Urinary bladder (tissue), 4 donors: ENCODE measurements around the gene EXOC4. TPM values are rescaled to one million over a fixed set of nuclear protein-coding genes. Genes with fewer than 3 reads are reported as not detected.

Experiments
- DNase-seq: peaks from one replicate; pipeline ENCODE4 v3.0.0-alpha.2; 2015; ENCODE audit errors: extremely low spot score
- H3K27ac ChIP-seq: one replicate; pipeline ENCODE4 v1.5.1; 2013; ENCODE audit warnings: low read depth, mild to moderate bottlenecking, moderate library complexity
- H3K36me3 ChIP-seq: one replicate; pipeline ENCODE4 v1.6.1; 2013; ENCODE audit warnings: mild to moderate bottlenecking, moderate library complexity; ENCODE audit not compliant: insufficient read depth
- H3K4me1 ChIP-seq: one replicate; pipeline ENCODE4 v1.6.1; 2013; ENCODE audit warnings: mild to moderate bottlenecking, moderate library complexity; ENCODE audit not compliant: insufficient read depth
- H3K4me3 ChIP-seq: one replicate; pipeline ENCODE4 v1.5.1; 2013; ENCODE audit warnings: low read depth, low read length
- WGBS: extraction: QIAGEN DNeasy Blood & Tissue Kit; methylation state at CpG from one replicate; pipeline ENCODE4 v1.1.7; 2013; 5-methylcytosine and 5-hydroxymethylcytosine counted together
- polyA plus RNA-seq: library from polyadenylated mRNA; stranded (reverse); fragments of 200-250 nt; gene quantifications from one replicate; pipeline ENCODE4 v1.2.3, GENCODE V29; 2013
- total RNA-seq: library from RNA; depleted of rRNA; stranded (reverse); fragments of >200 nt; gene quantifications from one replicate; pipeline ENCODE4 v1.2.3, GENCODE V29; 2014
- donor health status: healthy with polysubstance abuse.
- donor health status: healthy.

Gene EXOC4
- total and polyA plus RNA-seq, 2 donors: 31.0 to 163 TPM

DNA sequence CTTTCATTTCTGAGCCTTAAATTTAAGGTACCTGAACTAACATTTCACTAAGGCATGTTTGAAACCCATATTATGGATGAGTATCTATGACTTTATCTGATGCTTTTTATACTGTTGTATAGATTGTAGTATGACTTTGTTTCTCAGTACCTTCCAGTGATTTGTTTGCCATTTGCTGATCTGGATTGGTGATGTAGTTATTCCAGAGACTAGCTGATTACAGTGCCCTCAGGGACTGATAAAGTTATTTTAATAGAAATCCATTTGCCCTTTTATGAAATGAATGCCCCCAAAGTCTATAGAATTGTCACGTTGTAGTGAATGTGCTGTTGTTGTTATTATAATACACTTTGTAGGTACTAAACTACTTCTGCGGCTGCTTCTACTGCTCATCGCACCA lies 488.8 kb downstream of the EXOC4 start:
- no peak for DNase-seq
- whole genome bisulfite sequencing: 96% methylated on average over 3 of the region's 3 CpGs
- H3K36me3 ChIP-seq: no peaks in the 10 kb centered on the region
- H3K4me1 ChIP-seq: no peaks in the 10 kb centered on the region
- H3K4me3 ChIP-seq: no peak overlapping the region
- H3K27ac ChIP-seq: no peak overlapping the region

GRCh38 chr7:133742709-133743538 lies 490.0 kb downstream of the EXOC4 start:
- no peak overlapping the region for H3K4me3 ChIP-seq
- WGBS: 82% methylated on average over 6 of the region's 6 CpGs
- no peaks in the 10 kb centered on the region for H3K36me3 ChIP-seq
- H3K27ac ChIP-seq: no peak overlapping the region
- H3K4me1 ChIP-seq: no peaks in the 10 kb centered on the region
- no peak for DNase-seq

DNA sequence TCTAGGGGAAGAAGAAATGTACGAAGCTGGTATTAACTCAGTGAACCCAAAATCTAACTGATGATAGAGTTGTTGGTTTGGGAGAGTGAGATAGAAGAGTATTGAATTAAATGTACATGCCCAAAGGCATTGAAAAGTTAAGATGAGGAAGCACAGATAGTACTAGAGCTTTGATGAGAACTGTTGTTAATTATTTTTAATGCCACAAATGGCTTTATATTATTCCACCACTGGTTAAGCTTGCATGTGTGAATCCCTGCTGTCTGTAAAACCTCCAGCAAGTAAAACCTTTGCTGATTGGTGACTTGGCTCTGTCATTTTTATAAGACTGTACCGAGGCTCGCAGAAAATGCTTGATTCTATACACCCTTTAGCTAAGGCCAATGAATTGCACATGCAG lies 491.6 kb downstream of the EXOC4 start:
- no peak for DNase-seq
- H3K27ac ChIP-seq: no peak overlapping the region
- no peak overlapping the region for H3K4me3 ChIP-seq
- H3K36me3 ChIP-seq: no peaks in the 10 kb centered on the region
- 86% methylated on average over 3 of the region's 3 CpGs for WGBS
- no peaks in the 10 kb centered on the region for H3K4me1 ChIP-seq

DNA sequence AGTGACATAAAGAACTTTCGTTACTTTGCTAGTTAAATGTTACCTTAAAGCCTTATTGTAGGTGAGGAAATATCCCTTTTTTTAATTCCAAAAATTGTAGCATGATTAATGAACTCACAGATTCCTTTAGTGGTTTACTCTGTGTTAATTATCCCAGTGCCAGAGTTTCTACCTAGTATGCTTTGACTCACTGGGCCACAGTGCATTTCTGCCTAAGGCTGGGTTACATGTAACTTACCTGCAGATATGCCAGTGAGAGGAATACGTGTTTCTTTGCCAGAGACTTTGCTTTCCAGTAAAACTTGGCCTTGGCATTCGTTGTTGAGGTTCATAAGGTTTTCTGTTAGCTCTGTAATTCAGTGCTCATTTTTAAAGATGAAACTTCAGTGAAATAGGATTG lies 493.4 kb downstream of the EXOC4 start:
- Histone ChIP-seq H3K4me1 (no peaks in the 10 kb centered on the region), H3K27ac (no peak overlapping the region), H3K36me3 (no peaks in the 10 kb centered on the region), H3K4me3 (no peak overlapping the region)
- 84% methylated on average over 3 of the region's 3 CpGs for WGBS
- DNase-seq: no peak

DNA sequence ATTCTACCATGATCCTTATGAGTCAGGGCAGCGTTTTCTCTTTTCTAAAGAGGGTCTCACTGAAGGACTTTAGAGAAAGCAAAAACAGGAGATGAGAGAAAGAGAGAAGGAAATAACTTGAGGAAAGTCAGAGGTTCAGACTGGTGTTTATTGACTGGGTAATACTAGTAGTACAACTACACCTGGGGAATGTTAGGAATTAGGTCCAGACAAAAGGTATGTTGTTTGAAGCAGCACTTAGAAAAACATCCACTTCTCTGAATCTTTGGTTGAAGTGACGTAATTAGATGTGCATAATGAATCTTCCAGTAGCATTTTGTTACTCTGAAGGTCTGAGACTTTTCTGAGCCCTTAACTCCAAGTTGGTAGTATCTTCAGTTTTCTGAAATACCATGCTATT lies 494.0 kb downstream of the EXOC4 start:
- H3K36me3 ChIP-seq: no peaks in the 10 kb centered on the region
- H3K4me3 ChIP-seq: no peak overlapping the region
- no peaks in the 10 kb centered on the region for H3K4me1 ChIP-seq
- no peak overlapping the region for H3K27ac ChIP-seq
- 47% methylated on average over 2 of the region's 2 CpGs for WGBS
- DNase-seq: no peak

- DNase-seq: no peak
- Histone ChIP-seq H3K27ac (no peak overlapping the region), H3K4me3 (no peak overlapping the region), H3K4me1 (no peaks in the 10 kb centered on the region), H3K36me3 (no peaks in the 10 kb centered on the region)
- WGBS: 72% methylated on average over 4 of the region's 4 CpGs
These were observed 495.8 kb downstream of the EXOC4 start for GRCh38 chr7:133748443-133749407.

GRCh38 chr7:133750287-133750686 lies 497.4 kb downstream of the EXOC4 start:
- Histone ChIP-seq H3K4me1 (no peaks in the 10 kb centered on the region), H3K27ac (no peak overlapping the region), H3K36me3 (no peaks in the 10 kb centered on the region), H3K4me3 (no peak overlapping the region)
- WGBS: 63% methylated on average over 3 of the region's 3 CpGs
- DNase-seq: no peak

DNA sequence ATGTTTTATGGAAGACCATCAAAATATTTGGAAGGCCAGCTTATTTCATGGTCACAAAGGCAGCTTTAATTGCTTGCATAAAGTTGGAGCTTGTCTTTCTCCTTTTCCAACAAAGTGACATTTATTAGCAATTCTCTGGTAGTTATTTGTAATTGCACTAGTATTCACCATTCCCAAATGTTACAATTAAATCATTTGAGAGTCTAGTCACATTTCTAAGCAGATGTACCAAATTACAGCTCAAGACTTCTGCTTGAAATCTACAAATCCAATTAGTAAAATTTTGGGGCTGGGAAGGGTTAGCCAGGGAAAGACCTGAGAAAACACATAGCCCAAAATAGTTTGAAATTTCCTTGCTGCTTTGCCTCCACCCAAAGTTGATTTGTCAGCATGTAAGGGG lies 498.2 kb downstream of the EXOC4 start:
- H3K36me3 ChIP-seq: no peaks in the 10 kb centered on the region
- H3K4me3 ChIP-seq: no peak overlapping the region
- DNase-seq: no peak
- H3K27ac ChIP-seq: no peak overlapping the region
- no peaks in the 10 kb centered on the region for H3K4me1 ChIP-seq

- no peak for DNase-seq
- WGBS: 90% methylated on average over 5 of the region's 5 CpGs
These were observed 500.6 kb downstream of the EXOC4 start for GRCh38 chr7:133753513-133753912.

GRCh38 chr7:133754708-133755107 lies 501.8 kb downstream of the EXOC4 start:
- H3K4me3 ChIP-seq: no peak overlapping the region
- DNase-seq: no peak
- H3K27ac ChIP-seq: no peak overlapping the region
- no peaks in the 10 kb centered on the region for H3K4me1 ChIP-seq
- 61% methylated on average over 1 of the region's 1 CpG for WGBS
- no peaks in the 10 kb centered on the region for H3K36me3 ChIP-seq

More at GRCh38 chr7:133753513-133753912, 500.6 kb downstream of the EXOC4 start:
- Histone ChIP-seq H3K4me3 (no peak overlapping the region), H3K36me3 (no peaks in the 10 kb centered on the region), H3K27ac (no peak overlapping the region), H3K4me1 (no peaks in the 10 kb centered on the region)

GRCh38 chr7:133755901-133756300 lies 503.0 kb downstream of the EXOC4 start:
- H3K27ac ChIP-seq: no peak overlapping the region
- H3K36me3 ChIP-seq: no peaks in the 10 kb centered on the region
- no peak overlapping the region for H3K4me3 ChIP-seq

GRCh38 chr7:133761443-133761842 lies 508.6 kb downstream of the EXOC4 start:
- DNase-seq: no peak
- peaks cover 1% of the 10 kb centered on the region for H3K36me3 ChIP-seq
- H3K4me3 ChIP-seq: no peak overlapping the region
- WGBS: 92% methylated on average over 4 of the region's 4 CpGs
- H3K4me1 ChIP-seq: no peaks in the 10 kb centered on the region
- no peak overlapping the region for H3K27ac ChIP-seq

More at GRCh38 chr7:133755901-133756300, 503.0 kb downstream of the EXOC4 start:
- no peaks in the 10 kb centered on the region for H3K4me1 ChIP-seq
- DNase-seq: no peak

DNA sequence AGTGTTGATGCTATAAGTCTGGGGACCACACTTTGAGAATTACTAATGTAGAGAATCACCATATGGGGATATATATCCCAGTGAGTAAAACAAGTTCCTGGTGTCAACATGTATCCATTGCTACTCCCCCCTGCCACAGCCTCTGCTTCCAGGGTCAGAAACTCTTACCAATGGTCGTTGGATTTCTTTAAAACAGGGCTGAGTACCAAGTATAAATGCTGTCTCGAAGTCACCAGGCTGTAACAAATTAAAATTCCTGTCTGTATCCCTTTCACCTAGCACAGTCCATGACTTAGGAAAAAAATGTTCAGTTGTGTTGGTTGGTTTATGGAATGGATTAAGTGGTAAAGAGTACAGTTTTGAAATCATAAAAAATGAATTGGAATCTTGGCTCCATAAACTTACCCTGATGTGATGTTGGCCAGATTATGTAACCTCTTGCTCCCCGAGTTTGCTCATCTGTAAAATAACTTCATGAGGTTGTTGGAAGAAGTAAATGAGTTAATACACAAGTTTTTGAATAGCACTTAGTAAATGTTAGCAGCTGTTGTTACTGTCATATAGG lies 510.3 kb downstream of the EXOC4 start:
- 26% methylated on average over 3 of the region's 3 CpGs for WGBS
- Histone ChIP-seq H3K4me1 (no peaks in the 10 kb centered on the region), H3K4me3 (no peak overlapping the region), H3K36me3 (peaks cover 1% of the 10 kb centered on the region), H3K27ac (no peak overlapping the region)
- DNase-seq: no peak
